Right ventricle myocardium inferior (tissue), 1 donor: ENCODE results near the gene FMN2. TPM values are rescaled to one million over a fixed set of nuclear protein-coding genes. Genes with fewer than 3 reads are reported as not detected.
"Not testable (repeated sequence)": the region's sequence is repeated elsewhere in the genome, so short reads cannot be mapped to it uniquely, and the experiment has no call there.

Experiments used
- ATAC-seq: fragments of 200-7000 bp; cut with Tn5 transposase; one replicate; pipeline ENCODE4 v1.9.1; 2020; ENCODE audit warnings: mild to moderate bottlenecking, moderate library complexity
- DNase-seq: peaks from one replicate; pipeline ENCODE4 v3.0.0; 2021; ENCODE audit errors: missing footprints
- intact Hi-C: fragments of 100-400 bp; cut with DNase I; formaldehyde crosslinking; loops from one replicate; pipeline ENCODE4 v1.11.0; 2022
- total RNA-seq: library from RNA; stranded (reverse); fragmentation: NEBNext Ultra II Directional; extraction: Animal tissue kit (Norgen Biotek cat#: 25700); gene quantifications from one replicate; pipeline ENCODE4 v1.2.1, GENCODE V29; 2021
- donor health status: DM: no; HTN: yes; CAD: no; lungs with severe emphysema.

The FMN2 gene
- total RNA-seq, 1 donor from 2014 or later, result not detected

DNA sequence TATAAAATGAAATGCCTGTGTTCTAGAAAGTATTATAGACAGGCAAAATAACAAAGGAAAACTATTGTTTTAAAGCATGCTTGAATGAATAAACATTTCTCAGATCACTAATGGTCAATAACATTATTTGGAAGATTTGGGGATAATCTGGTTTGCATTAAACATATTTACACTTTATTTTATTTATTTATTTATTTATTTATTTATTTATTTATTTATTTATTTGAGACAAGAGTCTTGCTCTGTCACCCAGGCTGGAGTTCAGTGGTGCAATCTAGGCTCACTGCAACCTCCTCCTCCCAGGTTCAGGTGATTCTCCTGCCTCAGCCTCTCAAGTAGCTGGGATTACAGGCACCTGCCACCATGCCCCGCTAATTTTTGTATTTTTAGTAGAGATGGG lies 236.7 kb downstream of the FMN2 start:
- DNase-seq, ATAC-seq, intact Hi-C loops: not testable (repeated sequence)

GRCh38 chr1:240329443-240329842 lies 237.8 kb downstream of the FMN2 start:
- ATAC-seq (no peak), DNase-seq (no peak)
- intact Hi-C loops, result no loop called here

GRCh38 chr1:240332672-240333071 lies 241.0 kb downstream of the FMN2 start:
- ATAC-seq, result no peak
- intact Hi-C loops, result no loop called here
- no peak for DNase-seq

DNA sequence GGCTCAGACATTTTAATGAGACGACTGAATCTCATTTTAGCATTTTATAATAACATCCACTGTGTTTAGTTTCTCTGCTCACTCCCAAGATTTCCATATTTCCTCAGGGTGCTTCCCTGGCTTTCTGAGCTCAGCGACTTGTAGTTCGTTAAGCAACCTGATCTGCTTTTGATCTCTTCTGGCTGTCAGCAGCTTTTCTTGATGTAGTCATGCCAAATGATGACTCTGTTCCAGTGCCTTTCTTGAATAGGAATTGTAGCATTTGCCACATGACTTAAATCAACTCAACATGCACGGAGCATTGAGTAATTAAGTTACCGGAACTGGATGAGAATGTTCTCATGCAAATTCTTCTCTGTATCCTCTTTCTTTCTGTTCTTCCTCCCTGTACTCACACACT lies 246.1 kb downstream of the FMN2 start:
- intact Hi-C loops, result no loop called here
- ATAC-seq, result no peak
- DNase-seq, result no peak

GRCh38 chr1:240338837-240339236 lies 247.2 kb downstream of the FMN2 start:
- intact Hi-C loops, result no loop called here
- DNase-seq (no peak), ATAC-seq (no peak)

- intact Hi-C loops, result no loop called here
- ATAC-seq, result no peak
- DNase-seq, result no peak
Observed at GRCh38 chr1:240341365-240342250, 249.9 kb downstream of the FMN2 start.

DNA sequence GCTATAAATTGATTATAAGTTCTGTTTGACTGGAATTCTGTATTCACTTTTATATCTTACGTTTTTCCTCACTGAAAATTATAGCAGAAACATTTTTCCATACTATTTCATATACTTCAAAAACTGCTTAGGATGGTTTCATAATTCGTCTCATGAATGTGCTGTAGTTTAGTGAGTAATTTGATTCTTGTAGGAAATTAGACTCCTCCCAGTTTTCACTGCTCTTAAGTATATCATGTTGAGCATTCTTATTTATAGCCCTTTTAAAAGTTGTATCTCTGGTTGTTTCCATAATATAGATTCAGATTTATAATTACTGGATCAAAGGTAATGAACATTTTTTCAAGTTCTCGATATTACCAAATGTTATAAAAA lies 250.6 kb downstream of the FMN2 start:
- intact Hi-C loops, result no loop called here
- DNase-seq (no peak), ATAC-seq (no peak)

DNA sequence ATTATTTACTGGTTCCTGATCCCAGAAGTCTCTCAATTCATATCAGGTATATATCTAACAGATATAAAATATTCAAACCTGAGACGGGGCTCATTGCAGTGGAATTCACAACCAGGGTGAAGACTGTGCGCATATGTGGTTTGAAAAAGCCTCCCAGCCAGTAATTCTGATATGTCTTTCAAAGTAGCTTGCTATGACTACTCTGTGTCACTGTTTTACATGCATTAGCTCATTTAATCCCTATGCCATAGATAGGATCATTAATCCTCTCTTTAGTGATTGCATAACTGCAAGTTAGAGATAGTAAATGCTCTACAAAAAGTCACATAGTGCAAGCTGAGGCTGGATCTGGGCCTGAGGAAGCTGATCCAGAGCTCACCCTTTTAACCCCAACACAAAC lies 251.4 kb downstream of the FMN2 start:
- intact Hi-C loops, result no loop called here
- ATAC-seq (no peak), DNase-seq (no peak)

DNA sequence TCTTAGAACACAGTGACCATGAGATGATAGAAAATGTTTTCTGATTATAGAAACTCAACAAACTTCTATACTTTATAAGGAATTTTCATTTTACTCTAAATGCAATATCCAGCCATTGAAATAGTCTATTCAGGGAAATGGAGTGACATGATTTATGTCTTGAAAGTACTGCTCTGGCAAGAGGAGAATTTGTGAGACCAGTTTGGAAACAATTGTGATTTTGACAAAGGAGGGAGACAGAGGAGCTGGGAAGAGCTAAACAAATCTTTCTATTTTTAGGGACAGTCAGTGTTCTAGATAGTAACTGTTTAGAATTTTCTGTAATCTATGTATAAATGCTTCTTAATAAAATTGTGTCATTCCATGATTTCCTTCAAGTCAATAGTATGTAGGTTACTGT lies 252.3 kb downstream of the FMN2 start:
- no peak for DNase-seq
- intact Hi-C loops, result no loop called here
- ATAC-seq, result no peak

DNA sequence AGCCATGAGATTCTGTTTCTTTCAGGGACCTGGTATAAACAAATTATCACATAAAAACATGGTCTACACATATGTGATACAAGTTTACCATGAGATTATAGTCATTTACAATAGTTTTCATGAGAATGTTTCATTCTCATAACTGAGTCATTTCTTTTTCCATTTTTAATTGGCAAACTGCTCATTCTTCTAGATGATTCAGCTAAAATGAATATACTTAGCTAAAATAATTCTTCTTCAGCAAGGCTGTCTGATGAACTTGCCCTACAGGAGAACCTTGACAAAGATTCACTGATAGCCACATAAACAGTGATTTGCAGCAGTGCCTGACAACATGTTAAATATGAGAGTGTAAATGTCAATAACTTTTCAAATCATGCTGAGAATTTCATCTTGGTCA lies 253.2 kb downstream of the FMN2 start:
- no peak for ATAC-seq
- intact Hi-C loops, result no loop called here
- DNase-seq, result no peak

GRCh38 chr1:240349695-240350094 lies 258.0 kb downstream of the FMN2 start:
- intact Hi-C loops, result no loop called here
- ATAC-seq (no peak), DNase-seq (no peak)

- no peak for DNase-seq
- intact Hi-C loops, result no loop called here
- ATAC-seq, result no peak
Observed at GRCh38 chr1:240350910-240351331, 259.2 kb downstream of the FMN2 start.

DNA sequence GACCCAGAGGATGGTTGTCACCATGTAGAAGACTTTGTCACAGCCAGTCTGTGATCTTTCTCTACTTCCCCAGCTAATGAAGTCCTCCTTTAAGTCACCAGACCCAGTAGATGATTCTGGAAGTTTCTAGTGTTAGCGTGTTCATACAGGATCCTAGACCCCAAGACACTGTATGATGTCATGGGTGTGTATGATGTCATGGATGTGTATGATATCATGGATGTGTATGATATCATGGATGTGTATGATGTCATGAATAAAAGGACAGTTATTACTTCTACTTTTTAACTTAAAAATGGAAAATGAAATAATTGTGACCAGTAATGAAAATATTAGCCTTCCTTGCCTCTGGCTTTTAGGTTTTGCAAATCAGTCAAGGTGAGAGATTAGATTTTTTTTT lies 260.0 kb downstream of the FMN2 start:
- intact Hi-C loops, result no loop called here

DNA sequence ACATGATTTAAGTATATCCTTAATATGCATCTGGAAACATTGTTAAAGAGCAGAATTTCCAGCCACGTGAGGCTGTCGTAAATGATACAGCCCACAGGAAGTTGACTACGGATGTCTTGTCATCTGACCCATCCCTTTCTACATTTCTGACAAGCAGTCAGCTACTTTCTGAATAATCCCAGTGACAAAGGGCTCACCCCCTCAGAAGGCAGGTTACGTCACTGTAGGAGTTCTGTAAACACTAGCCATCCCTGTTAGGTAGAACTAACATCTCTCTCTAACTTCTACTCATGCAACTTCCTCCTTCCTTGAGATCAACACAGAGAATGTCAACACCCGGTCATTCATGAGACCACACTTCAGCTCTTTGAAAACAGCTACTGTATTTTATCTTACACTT lies 261.1 kb downstream of the FMN2 start:
- DNase-seq (no peak), ATAC-seq (no peak)
- intact Hi-C loops, result no loop called here

More for the DNA sequence above, 260.0 kb downstream of the FMN2 start:
- DNase-seq (no peak), ATAC-seq (no peak)

GRCh38 chr1:240356568-240356967 lies 264.9 kb downstream of the FMN2 start:
- no peak for ATAC-seq
- intact Hi-C loops, result no loop called here
- no peak for DNase-seq

- no peak for DNase-seq
- intact Hi-C loops, result no loop called here
- no peak for ATAC-seq
Observed at GRCh38 chr1:240362046-240362445, 270.4 kb downstream of the FMN2 start.

GRCh38 chr1:240362826-240363225 lies 271.1 kb downstream of the FMN2 start:
- DNase-seq, result no peak
- intact Hi-C loops, result no loop called here
- ATAC-seq, result no peak

DNA sequence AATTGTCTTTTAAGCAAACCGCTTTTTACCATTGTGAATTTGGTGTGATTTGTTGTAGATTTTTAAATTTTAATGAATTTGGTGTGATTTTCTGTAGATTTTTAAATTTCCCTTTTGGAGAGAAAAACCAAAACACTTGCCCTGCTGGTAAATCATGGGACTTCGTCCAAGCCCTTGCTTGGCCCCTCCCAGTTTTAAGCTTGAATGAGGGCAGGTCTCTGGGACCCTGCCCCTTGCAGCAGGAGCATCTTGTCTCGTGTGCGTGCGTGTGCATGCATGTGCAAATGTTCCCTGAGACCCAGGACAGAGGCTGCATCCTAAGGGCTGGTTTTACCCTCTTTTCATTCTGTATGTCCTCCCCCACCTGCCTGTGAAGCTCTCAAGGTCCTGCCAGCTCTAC lies 271.6 kb downstream of the FMN2 start:
- DNase-seq, result no peak
- ATAC-seq, result no peak
- intact Hi-C loops, result no loop called here

- intact Hi-C loops, result no loop called here
Observed at GRCh38 chr1:240363914-240364313, 272.2 kb downstream of the FMN2 start.

GRCh38 chr1:240366636-240367035 lies 275.0 kb downstream of the FMN2 start:
- DNase-seq (peak; percentile 51), ATAC-seq (no peak)
- intact Hi-C loops, result no loop called here

More at GRCh38 chr1:240363914-240364313, 272.2 kb downstream of the FMN2 start:
- ATAC-seq (no peak), DNase-seq (no peak)

DNA sequence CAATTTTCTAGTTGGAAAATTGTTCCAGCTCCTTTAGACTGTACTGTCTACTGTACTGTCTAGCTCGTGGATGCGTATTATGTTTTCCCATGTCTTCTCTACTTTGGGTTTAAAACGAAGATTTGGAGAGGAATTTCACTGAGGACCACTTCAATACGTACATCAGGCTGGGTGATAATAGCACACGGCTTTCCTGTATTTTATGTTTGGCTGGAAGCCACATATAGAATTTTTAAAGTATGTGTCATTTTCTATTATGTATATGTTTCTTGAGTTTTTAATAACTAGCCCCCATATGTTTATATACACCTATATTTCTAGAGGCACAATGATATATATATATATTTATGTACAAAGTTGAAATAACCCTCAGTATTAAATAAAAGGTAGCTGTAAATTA lies 293.9 kb downstream of the FMN2 start:
- ATAC-seq, result no peak
- intact Hi-C loops, result no loop called here
- DNase-seq, result no peak
